NCI-H1417 (cell line): ENCODE data around the gene SPINDOC.
A peak's percentile ranks its signal among the peaks of the same experiment; 100 is the strongest.
"Not testable (repeated sequence)": the region's sequence is repeated elsewhere in the genome, so short reads cannot be mapped to it uniquely, and the experiment has no call there.

Experiments used
- DNase-seq, 3 experiments: peaks; one replicate each; lab custom pipeline; 2025; lab: John Stamatoyannopoulos, UW

SPINDOC gene

DNA sequence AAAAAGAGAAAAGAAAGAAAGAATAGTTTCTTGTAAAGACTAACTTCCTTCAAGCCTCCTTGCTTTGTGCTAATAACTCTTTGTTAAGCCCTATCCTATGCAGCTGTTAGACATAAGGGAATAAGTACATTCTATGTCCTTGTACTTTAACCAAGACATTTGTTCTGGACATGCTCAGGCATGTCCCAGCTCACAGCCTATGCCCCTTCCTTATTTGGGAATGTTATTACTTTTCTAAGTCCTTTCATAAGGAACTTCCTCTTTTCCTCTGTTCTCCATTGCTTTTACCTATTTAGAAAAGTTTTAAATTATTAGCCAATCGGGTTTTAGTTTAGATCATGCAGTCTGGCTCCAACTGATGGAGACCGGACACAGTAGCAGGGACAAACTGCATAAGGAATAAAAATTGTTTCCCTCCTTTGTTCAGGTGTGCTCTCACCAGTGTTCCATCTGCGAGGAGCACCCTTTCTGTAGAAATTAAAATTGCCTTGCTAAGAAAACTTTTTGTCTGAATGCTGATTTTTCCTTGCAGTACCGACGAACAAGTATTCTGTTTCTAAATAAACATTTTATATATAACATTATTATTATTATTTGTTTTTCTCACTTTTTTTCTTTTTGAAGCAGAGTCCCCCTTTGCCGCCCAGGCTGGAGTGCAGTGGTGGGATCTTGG is 21.6 kb upstream of the SPINDOC start:
- DNase-seq: no peak

- no peak for DNase-seq
These were observed 20.1 kb upstream of the SPINDOC start for GRCh38 chr11:63793161-63793560.

DNA sequence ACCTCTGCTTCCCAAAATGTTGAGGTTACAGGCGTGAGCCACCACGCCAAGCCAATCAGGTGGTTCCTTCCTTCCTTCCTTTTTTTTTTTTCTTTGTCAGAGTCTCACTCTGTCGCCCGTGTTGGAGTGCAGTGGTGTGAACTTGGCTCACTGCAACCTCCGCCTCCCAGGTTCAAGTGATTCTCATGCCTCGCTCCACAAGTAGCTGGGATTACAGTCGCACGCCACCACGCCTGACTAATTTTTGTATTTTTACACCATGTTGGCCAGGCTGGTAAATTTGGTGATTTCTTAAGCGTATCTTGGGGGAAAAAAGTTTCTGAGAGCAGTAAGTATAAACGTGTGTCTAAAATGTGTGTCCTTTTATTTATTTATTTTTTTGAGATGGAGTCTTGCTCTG is 18.2 kb upstream of the SPINDOC start:
- DNase-seq: no peak

- DNase-seq: no peak
These were observed 12.3 kb upstream of the SPINDOC start for GRCh38 chr11:63800921-63801320.

DNA sequence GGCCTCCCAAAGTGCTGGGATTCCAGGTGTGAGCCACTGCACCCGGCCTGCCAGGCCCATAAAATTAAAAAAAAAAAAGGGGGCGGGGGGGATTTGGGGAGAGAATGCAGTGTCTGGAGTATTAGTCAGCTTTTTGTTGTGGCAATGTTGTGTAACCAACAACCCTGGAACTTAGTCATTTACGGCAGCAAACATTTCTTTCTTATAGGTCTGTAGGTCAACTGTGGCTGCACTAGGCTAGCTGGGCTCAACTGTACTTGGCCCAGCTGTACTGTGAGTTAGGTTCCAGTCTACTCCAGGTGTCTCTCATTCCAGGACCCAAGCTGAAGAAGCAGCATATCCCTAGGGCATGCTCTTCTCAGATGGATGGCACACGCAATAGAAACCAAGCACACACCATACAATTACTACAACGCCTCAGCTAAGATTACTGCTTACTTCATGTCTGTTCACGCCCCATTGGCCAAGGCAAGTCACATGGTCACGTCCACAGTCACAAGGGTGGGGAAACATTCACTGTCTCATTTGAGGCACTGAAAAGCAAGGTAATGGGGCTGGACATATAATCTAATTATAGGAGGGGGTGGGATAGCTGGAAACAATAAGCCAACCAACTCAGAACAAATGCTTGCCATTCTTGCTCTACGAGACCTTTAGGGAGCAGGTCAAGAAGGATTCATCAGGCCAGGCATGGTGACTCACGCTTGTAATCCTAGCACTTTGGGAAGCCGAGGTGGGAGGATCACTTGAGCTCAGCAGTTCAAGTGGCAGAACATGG is 10.4 kb upstream of the SPINDOC start:
- DNase-seq: peak in 2 of 3 experiments; percentile 24 to 33

DNA sequence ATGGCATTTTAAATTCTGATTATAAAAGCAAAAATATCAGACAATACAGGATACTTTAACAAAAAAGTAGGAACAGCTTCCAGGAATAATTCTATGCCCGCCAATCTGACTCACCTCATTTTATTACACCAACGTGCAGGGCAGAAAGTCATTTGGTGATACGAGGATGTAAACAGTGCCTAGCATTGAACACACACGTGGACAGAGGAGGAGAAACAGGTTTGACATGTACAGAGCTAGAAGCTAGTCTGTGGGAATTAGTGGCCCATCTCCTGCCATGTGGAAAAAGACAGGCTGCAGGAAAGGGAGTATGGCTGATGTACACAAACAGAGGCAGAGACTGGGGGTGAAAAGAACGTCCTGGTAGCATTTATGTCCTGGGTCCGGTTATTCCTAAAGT is 9.0 kb upstream of the SPINDOC start:
- DNase-seq: peak in 1 of 3 experiments; percentile 24

DNA sequence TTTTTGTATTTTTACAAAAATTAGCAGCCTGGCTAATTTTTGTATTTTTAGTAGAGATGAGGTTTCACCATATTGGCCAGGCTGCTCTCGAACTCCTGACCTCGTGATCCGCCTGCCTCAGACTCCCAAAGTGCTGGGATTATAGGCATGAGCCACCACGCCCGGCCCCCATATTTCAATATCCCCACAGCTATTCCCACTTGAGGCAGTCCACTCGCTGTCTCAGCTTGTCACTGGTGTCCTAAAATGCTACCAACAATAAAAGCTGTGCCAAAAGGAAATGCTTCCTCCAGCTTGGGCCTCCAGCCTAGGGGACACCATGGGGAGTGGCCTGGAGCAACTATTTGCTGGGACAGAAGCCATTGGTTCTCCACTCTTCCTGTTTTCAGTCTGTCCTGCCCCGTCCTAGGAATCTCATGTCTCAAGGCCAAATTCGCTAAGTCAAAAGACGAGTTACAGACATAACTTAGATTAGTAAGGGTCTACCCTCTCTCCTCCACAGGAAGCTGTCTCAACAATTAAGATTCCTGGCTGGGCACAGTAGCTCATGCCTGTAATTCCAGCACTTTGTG is 7.3 kb upstream of the SPINDOC start:
- no peak for DNase-seq

DNA sequence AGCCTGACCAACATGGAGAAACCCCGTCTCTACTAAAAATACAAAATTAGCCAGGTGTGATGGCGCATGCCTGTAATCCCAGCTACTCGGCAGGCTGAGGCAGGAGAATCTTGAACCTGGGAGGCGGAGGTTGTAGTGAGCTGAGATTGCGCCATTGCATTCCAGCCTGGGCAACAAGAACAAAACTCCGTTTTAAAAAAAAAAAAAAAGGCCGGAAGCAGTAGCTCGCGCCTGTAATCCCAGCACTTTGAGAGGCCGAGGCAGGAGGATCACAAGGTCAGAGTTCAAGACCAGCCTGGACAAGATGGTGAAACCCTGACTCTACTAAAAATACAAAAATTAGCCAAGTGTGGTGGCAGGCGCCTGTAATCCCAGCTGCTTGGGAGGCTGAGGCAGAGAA is 2.9 kb upstream of the SPINDOC start:
- not testable (repeated sequence) for DNase-seq

- DNase-seq: no peak
These were observed 1.7 kb upstream of the SPINDOC start for GRCh38 chr11:63811522-63811921.

DNA sequence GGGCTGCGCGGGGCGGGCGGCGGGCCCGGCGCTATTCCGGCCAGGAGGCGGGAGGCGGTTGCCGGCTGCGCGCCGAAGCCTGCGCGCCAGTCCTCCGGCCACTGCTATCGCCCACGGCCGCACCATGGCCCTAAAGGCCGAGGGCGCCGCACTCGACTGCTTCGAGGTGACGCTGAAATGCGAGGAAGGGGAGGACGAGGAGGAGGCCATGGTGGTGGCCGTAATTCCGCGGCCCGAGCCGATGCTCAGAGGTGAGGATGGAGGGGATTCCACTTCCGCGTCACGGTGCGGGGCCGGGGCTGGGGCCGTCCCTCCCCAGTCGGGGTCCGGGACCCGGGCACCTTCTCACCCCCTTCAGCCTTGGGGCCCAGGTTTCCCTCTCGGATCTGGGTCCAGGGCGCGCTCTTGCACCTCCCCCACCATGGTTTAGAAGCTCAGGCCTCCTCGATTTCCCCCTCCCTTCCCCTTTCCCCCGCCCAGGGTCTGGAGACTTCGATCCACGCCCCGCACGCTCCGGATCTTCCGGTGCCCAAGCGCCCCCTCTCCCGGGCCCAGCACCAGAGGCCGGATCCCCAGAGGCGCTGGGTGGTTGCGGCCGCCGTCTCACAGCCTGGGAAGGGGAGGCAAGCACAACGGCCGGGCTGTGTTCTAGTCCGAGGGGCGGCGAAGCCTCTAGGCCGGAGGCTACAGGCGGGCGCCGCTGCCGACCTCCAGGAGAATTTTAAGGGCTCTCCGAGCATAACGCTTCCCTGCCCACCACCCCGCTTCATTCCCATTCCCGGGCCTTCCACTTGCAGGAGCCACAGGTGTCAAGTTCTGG is 517 bp downstream of the SPINDOC start:
- DNase-seq: peak; percentile 37 to 87 (median 83)

DNA sequence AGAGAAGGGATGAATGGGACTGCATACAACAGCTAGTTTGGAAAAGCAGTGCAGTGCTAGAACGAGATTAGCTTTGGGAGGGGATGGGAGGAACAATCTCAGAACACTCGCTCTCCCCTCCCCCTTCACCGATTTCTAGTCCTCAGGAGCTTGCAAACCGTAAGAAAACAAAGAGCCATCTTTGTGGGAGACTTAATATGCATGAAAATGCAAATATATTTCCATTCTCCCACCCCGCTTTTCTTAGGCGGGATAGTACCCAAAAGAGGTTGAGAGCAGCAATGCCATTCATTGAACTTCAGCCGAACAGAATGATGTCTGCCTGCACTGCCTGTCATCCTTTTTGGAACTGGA is 1.1 kb downstream of the SPINDOC start:
- DNase-seq: peak in 1 of 3 experiments; percentile 67

GRCh38 chr11:63816166-63816565 is 2.9 kb downstream of the SPINDOC start:
- no peak for DNase-seq

GRCh38 chr11:63816732-63817131 is 3.5 kb downstream of the SPINDOC start:
- no peak for DNase-seq

DNA sequence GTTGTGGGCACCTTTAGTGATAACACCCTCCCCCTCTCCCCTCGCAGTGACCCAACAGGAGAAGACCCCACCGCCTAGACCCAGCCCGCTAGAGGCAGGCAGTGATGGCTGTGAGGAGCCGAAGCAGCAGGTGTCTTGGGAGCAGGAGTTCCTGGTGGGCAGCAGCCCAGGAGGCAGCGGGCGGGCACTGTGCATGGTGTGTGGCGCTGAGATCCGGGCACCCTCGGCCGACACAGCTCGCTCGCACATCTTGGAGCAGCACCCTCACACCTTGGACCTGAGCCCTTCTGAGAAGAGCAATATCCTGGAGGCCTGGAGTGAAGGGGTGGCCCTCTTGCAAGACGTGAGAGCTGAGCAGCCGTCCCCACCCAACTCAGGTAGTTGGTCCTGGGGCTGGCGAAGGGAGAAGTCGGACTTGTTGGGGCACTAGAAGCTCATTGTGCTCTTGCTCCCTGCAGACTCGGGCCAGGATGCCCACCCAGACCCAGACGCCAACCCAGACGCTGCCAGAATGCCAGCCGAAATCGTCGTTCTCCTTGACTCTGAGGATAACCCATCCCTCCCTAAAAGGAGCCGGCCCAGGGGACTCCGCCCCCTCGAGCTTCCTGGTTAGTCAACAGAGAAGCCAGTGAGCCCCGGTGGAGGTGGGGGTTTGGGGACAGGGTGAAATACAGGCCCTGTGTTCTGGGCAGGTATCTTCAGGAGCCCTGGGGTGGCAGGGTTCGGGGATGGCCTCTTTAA is 4.7 kb downstream of the SPINDOC start:
- no peak for DNase-seq

GRCh38 chr11:63818609-63819008 is 5.4 kb downstream of the SPINDOC start:
- no peak for DNase-seq

GRCh38 chr11:63821411-63821810 is 8.2 kb downstream of the SPINDOC start:
- no peak for DNase-seq

DNA sequence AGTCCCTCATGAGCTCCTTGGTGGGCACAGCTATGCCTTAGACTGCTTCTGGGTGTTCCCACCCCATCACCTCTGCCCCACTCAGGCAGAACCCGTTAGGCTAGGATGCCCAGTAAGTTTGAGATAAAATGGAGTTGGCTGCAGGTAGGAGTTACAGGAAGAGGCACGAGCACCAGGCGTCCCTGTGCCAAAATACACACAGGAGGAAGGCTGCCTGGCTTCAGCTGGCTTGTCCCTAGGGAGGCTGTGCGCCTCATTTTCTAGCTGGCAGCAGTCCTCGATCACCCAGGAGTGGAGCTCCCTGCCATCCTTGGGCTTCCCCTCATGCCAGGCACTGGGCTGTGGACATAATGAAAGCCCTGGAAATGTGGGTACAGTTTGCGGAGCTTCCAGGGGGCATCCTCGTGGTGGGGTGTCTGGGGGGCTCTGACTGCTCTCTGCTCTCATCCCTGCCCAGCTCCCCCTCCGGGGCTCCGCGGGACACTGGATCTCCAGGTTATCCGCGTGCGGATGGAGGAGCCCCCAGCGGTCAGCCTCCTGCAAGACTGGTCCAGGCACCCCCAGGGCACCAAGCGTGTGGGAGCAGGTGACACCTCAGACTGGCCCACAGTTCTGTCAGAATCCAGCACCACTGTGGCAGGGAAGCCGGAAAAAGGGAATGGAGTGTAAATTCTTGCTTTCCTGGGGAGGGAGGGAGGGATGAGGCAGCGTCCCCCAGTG is 13.4 kb downstream of the SPINDOC start:
- no peak for DNase-seq

GRCh38 chr11:63829823-63830489 is 16.7 kb downstream of the SPINDOC start:
- peak in 1 of 3 experiments; percentile 41 for DNase-seq

GRCh38 chr11:63831326-63831725 is 18.1 kb downstream of the SPINDOC start:
- DNase-seq: no peak

DNA sequence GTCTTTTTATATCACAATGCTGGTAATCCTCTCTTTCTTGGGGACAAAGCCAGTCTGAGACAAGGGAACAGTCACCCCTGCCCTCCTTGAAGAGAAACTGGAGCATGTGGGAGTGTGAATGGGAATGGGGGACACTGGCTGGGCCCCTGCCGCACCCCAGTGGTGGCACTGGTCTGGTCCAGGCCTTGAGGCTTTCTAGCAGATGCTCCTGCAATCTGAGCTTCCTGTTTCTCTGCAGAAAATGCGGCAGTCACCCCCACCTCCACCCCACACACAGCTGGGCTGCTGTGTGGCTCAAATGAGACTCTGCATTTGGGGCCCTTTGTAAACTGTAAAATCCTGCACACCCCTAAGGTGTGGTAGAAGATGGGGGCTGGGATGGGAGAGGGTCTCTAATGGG is 19.1 kb downstream of the SPINDOC start:
- no peak for DNase-seq
